OCI-LY1 (cell line): Measurements from ENCODE around the gene CWC22.

Experiments
- EZH2 ChIP-seq: fragments of 200-600 bp; sonication (generic), shearing (Covaris generic); IDR thresholded peaks from 2 replicates; pipeline ENCODE4 v1.8.0; 2017; ENCODE audit warnings: borderline replicate concordance, mixed run types, mild to moderate bottlenecking, antibody characterized with exemption, low read length, moderate library complexity, mixed read lengths
- TF ChIP-seq, protein P1 (sequence below): fragments of 200-600 bp; sonication (generic), shearing (Covaris generic); IDR thresholded peaks from 2 replicates; pipeline ENCODE4 v1.5.1; 2017; ENCODE audit warnings: mild to moderate bottlenecking, antibody characterized with exemption, low read length, moderate library complexity, mixed read lengths

DNA sequence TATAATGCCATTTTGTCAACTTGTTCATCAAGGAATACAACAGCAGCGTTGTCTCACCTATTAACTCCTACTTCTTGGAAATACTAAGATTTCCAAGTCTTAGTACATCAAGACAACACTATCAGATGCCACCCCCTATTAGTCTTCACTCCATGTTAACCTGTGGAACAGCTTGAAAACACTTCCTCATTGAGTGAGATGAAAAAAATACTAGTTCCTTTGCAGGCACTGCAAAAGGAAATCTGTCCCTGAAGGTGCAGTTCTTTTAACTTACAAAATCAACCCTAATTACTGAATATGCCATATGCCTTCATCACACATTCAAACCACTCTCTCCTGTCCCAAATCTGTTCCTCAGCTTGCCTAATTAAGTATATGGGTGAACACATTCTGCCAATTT lies 4.0 kb downstream of the CWC22 start:
- TF ChIP-seq, protein P1, sequence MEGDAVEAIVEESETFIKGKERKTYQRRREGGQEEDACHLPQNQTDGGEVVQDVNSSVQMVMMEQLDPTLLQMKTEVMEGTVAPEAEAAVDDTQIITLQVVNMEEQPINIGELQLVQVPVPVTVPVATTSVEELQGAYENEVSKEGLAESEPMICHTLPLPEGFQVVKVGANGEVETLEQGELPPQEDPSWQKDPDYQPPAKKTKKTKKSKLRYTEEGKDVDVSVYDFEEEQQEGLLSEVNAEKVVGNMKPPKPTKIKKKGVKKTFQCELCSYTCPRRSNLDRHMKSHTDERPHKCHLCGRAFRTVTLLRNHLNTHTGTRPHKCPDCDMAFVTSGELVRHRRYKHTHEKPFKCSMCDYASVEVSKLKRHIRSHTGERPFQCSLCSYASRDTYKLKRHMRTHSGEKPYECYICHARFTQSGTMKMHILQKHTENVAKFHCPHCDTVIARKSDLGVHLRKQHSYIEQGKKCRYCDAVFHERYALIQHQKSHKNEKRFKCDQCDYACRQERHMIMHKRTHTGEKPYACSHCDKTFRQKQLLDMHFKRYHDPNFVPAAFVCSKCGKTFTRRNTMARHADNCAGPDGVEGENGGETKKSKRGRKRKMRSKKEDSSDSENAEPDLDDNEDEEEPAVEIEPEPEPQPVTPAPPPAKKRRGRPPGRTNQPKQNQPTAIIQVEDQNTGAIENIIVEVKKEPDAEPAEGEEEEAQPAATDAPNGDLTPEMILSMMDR: no peak
- TF ChIP-seq EZH2: no peak
